GM06990 (cell line): ENCODE data around the gene MLEC.

Experiments used
- DNase-seq: peaks from one replicate; pipeline ENCODE4 v3.0.0-alpha.2; 2011; ENCODE audit not compliant: insufficient read length; ENCODE audit errors: extremely low read depth
- H3K27me3 ChIP-seq: replicated peaks from 2 replicates; pipeline ENCODE4 v1.6.0; 2011; ENCODE audit warnings: low read length; ENCODE audit not compliant: control insufficient read depth, insufficient read depth
- H3K36me3 ChIP-seq: 2 replicates; pipeline ENCODE4 v1.5.1; 2011; ENCODE audit warnings: low read length; ENCODE audit not compliant: control insufficient read depth, insufficient read depth
- H3K4me3 ChIP-seq: replicated peaks from 2 replicates; pipeline ENCODE4 v1.5.1; 2011; ENCODE audit warnings: low read depth, mild to moderate bottlenecking, control low read depth, low read length
- CTCF ChIP-seq: IDR thresholded peaks from 2 replicates; pipeline ENCODE4 v1.5.1; 2011; ENCODE audit warnings: low read length, control low read depth, mild to moderate bottlenecking, inconsistent platforms; ENCODE audit not compliant: insufficient read depth, poor library complexity, severe bottlenecking

MLEC gene

DNA sequence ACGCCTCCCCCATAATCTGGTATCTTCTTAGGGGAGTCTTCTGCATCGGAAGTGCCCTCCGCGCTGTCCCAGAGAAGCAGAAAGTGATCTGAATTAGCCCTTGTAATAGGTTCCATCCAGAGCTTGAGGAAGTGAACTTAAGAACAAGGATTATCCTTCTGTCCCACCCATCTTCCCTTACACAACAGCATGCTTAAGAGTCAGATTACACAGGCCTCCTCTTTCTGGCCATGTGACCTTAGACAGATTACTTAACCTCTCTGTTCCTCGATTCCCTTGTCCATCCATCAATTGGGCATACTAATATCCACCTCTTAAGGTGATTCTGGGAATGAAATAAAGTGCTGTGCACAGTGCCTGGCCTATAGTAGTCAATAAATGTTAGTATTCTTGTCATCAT, 35.1 kb upstream of the MLEC start:
- TF ChIP-seq CTCF: no peak
- DNase-seq: no peak
- no peak overlapping the region for H3K4me3 ChIP-seq
- no peaks in the 10 kb centered on the region for H3K27me3 ChIP-seq
- H3K36me3 ChIP-seq: no peaks in the 10 kb centered on the region

DNA sequence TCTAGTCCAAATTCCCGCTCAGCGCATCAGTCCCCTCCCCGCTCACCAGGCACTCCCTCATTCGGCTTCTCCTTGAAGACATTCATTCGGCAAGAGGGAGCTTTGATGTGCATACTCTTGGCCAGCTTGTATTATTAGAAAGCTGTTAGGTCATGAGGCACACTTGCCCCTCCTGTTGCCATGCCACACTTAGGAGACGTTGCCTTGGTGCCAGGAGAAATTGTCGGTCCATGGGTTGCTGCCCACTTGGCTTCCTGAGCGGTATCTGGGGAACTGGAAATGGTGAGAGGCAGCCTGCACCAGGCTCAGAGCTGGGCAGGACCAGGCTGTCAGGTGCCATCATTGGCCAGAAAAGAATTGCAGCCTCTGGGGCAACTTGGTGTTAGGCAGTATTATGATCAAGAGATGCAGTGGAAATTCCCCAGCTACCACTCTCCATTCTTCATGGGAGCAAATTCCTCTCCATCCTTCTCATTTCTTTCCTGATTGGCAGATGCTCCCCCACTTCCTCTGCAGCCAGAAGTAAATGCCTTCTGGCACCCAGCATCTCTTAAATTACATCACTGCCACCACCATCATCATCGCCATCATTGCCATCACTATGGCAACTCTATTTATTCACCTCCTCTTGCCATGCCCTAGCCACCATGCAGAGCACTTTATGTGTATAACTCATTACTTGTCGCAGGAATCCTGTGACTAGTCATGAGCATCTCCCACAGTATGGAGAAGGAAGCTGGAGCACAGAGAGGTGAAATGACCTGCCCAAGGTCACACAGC, 34.1 kb upstream of the MLEC start:
- H3K36me3 ChIP-seq: no peaks in the 10 kb centered on the region
- H3K4me3 ChIP-seq: no peak overlapping the region
- no peak for DNase-seq
- H3K27me3 ChIP-seq: no peaks in the 10 kb centered on the region
- no peak for TF ChIP-seq CTCF

GRCh38 chr12:120653611-120654010, 33.3 kb upstream of the MLEC start:
- DNase-seq: no peak
- no peaks in the 10 kb centered on the region for H3K36me3 ChIP-seq
- no peaks in the 10 kb centered on the region for H3K27me3 ChIP-seq
- no peak for TF ChIP-seq CTCF
- no peak overlapping the region for H3K4me3 ChIP-seq

GRCh38 chr12:120654656-120655055, 32.3 kb upstream of the MLEC start:
- Histone ChIP-seq H3K27me3 (no peaks in the 10 kb centered on the region), H3K4me3 (no peak overlapping the region), H3K36me3 (no peaks in the 10 kb centered on the region)
- DNase-seq: no peak
- no peak for TF ChIP-seq CTCF

- H3K27me3 ChIP-seq: no peaks in the 10 kb centered on the region
- no peak for TF ChIP-seq CTCF
- H3K4me3 ChIP-seq: no peak overlapping the region
- no peak for DNase-seq
- no peaks in the 10 kb centered on the region for H3K36me3 ChIP-seq
Observed at GRCh38 chr12:120656008-120656407, 30.9 kb upstream of the MLEC start.
